B cell (primary cell): ENCODE data around the gene CBLN3. TPM values are rescaled to one million over a fixed set of nuclear protein-coding genes. Genes with fewer than 3 reads are reported as not detected.
A peak's percentile ranks its signal among the peaks of the same experiment; 100 is the strongest.

Experiments
- ATAC-seq: fragments of 200-7000 bp; cut with Tn5 transposase; one replicate; pipeline ENCODE4 v1.10.0; 2021; ENCODE audit warnings: low read depth, mild to moderate bottlenecking, moderate number of reproducible peaks, moderate library complexity
- CTCF ChIA-PET: fragments of 350-600 bp; sonication (Branson Sonifier 250); formaldehyde crosslinking; loops from one replicate; lab custom pipeline; 2021; ENCODE audit warnings: antibody characterized with exemption, inconsistent platforms; lab: Charles Lee
- POLR2A ChIA-PET: fragments of 350-600 bp; sonication (Branson Sonifier 250); formaldehyde crosslinking; loops from one replicate; lab custom pipeline; 2021; ENCODE audit warnings: antibody characterized with exemption; lab: Charles Lee
- DNase-seq: peaks from one replicate; pipeline ENCODE4 v3.0.0; 2013
- H2AFZ ChIP-seq: 2 replicates; pipeline ENCODE4 v1.6.1; 2012; ENCODE audit warnings: mild to moderate bottlenecking, low read depth, low read length; ENCODE audit not compliant: insufficient read depth, poor library complexity, severe bottlenecking
- H3K27ac ChIP-seq, 2 donors: 1 replicate in 1 of 2; 2 replicates in 1 of 2; pipeline ENCODE4 v1.5.1; 2012 to 2013; ENCODE audit warnings: low read length in 2 of 2, mild to moderate bottlenecking in 2 of 2, moderate library complexity in 1 of 2
- H3K27me3 ChIP-seq, 4 experiments: fragments of 200-600 bp in 1 of 4; sonication (generic) in 1 of 4; replicated peaks in 1 of 4; 1 replicate in 2 of 4; 2 replicates in 2 of 4; pipeline versions ENCODE4 v1.6.1 to v1.7.0; 2013 to 2016; ENCODE audit warnings: low read length in 3 of 4, mild to moderate bottlenecking in 2 of 4, mixed read lengths in 1 of 4, moderate library complexity in 1 of 4; ENCODE audit not compliant: insufficient read depth in 4 of 4, control insufficient read depth in 3 of 4; ENCODE audit errors: control extremely low read depth in 1 of 4
- H3K36me3 ChIP-seq, 2 experiments: replicated peaks in 1 of 2; 1 replicate in 1 of 2; 2 replicates in 1 of 2; pipeline versions ENCODE4 v1.6.1 to v1.7.1; 2013; ENCODE audit warnings: low read length in 1 of 2; ENCODE audit not compliant: insufficient read depth in 2 of 2, control insufficient read depth in 1 of 2; ENCODE audit errors: control extremely low read depth in 1 of 2, extremely low read depth in 1 of 2
- H3K4me1 ChIP-seq, 2 donors: fragments of 200-600 bp in 1 of 2; sonication (generic) in 1 of 2; 1 replicate in 1 of 2; 2 replicates in 1 of 2; pipeline versions ENCODE4 v1.5.1 to v1.6.1; 2013 to 2017; ENCODE audit warnings: low read length in 2 of 2; ENCODE audit not compliant: control insufficient read depth in 2 of 2, insufficient read depth in 2 of 2
- H3K4me2 ChIP-seq: replicated peaks from 2 replicates; pipeline ENCODE3; 2012; ENCODE audit warnings: mild to moderate bottlenecking, low read depth, low read length; ENCODE audit not compliant: poor library complexity, severe bottlenecking
- H3K4me3 ChIP-seq, 5 experiments: fragments of 200-600 bp in 1 of 5; sonication (generic) in 1 of 5; 1 replicate in 3 of 5; 2 replicates in 2 of 5; pipeline versions ENCODE4 v1.5.1 to v1.7.0; 2011 to 2016; ENCODE audit warnings: low read length in 4 of 5, mild to moderate bottlenecking in 4 of 5, low read depth in 2 of 5, control low read depth in 1 of 5, moderate library complexity in 1 of 5; ENCODE audit not compliant: insufficient read depth in 1 of 5; ENCODE audit errors: control extremely low read depth in 1 of 5, extremely low read depth in 1 of 5
- H3K79me2 ChIP-seq: fragments of 200-600 bp; sonication (generic); one replicate; pipeline ENCODE4 v1.6.0; 2016; ENCODE audit warnings: low read length; ENCODE audit not compliant: control insufficient read depth, insufficient read depth
- H3K9ac ChIP-seq: fragments of 200-600 bp; sonication (generic); 2 replicates; pipeline ENCODE4 v1.6.1; 2017; ENCODE audit warnings: mild to moderate bottlenecking, low read length, moderate library complexity
- H3K9me3 ChIP-seq, 3 donors: one replicate each; pipeline versions ENCODE4 v1.6.1 to v1.7.1; 2013; ENCODE audit warnings: low read length in 2 of 3; ENCODE audit not compliant: control insufficient read depth in 2 of 3, insufficient read depth in 1 of 3; ENCODE audit errors: control extremely low read depth in 1 of 3
- H4K20me1 ChIP-seq: 2 replicates; pipeline ENCODE4 v1.6.0; 2012; ENCODE audit warnings: mild to moderate bottlenecking, low read length; ENCODE audit not compliant: insufficient read depth, control insufficient read depth, poor library complexity, severe bottlenecking
- H3K27ac Mint-ChIP-seq: one replicate; pipeline ENCODE4 v1.8.0; 2021; ENCODE audit warnings: mixed read lengths
- H3K27me3 Mint-ChIP-seq: one replicate; pipeline ENCODE4 v1.8.0; 2021; ENCODE audit warnings: mixed read lengths
- H3K4me1 Mint-ChIP-seq: one replicate; pipeline ENCODE4 v1.8.0; 2021; ENCODE audit warnings: mixed read lengths
- H3K4me3 Mint-ChIP-seq: one replicate; pipeline ENCODE4 v1.8.0; 2021; ENCODE audit warnings: mixed read lengths
- H3K9me3 Mint-ChIP-seq: one replicate; pipeline ENCODE4 v1.8.0; 2022; ENCODE audit warnings: mixed read lengths; ENCODE audit not compliant: insufficient read depth
- CTCF ChIP-seq: fragments of 200-600 bp; IDR thresholded peaks from one replicate; pipeline ENCODE4 v1.8.0; 2022; ENCODE audit warnings: antibody characterized with exemption, mild to moderate bottlenecking
- EZH2 ChIP-seq: IDR thresholded peaks from 2 replicates; pipeline ENCODE4 v1.6.1; 2012; ENCODE audit warnings: borderline replicate concordance, low read depth, mild to moderate bottlenecking, moderate library complexity, low read length; ENCODE audit not compliant: insufficient read depth, poor library complexity, severe bottlenecking
- WGBS: methylation state at CpG from one replicate; pipeline ENCODE4 v1.1.5; 2013; ENCODE audit warnings: missing lambda C conversion rate; ENCODE audit not compliant: insufficient coverage; 5-methylcytosine and 5-hydroxymethylcytosine counted together
- intact Hi-C: fragments of 100-400 bp; cut with micrococcal nuclease; formaldehyde crosslinking; loops from one replicate; pipeline ENCODE4 v1.10.0; 2022
- polyA plus RNA-seq: library from polyadenylated mRNA; depleted of rRNA; stranded (reverse); fragments of >200 nt; gene quantifications from 2 replicates; pipeline ENCODE4 v1.2.3, GENCODE V29; 2012
- total RNA-seq, 2 donors: library from RNA; stranded (reverse); fragments of 120-200 nt in 1 of 2; gene quantifications; 1 replicate in 1 of 2; 2 replicates in 1 of 2; pipeline versions ENCODE4 v1.2.3 to v1.2.4, GENCODE V29; 2013 to 2022

The CBLN3 gene
- total and polyA plus RNA-seq, 2 donors (not counting 1 experiment from before 2014, with no cell fraction given) = 35.0 to 134 TPM

GRCh38 chr14:24442240-24443052, 13.0 kb upstream of the CBLN3 start, which contains the start of gene SDR39U1:
Gene SDR39U1 (minus strand): TSS chr14:24442776. CDS start chr14:24442769, 7 bp downstream.
- peaks cover 43% of the 10 kb centered on the region for H4K20me1 ChIP-seq
- peak within 1 kb of the TSS; percentile 86 for H3K4me2 ChIP-seq
- DNase-seq (peak; percentile 99), ATAC-seq (peak; percentile 89)
- H3K79me2 ChIP-seq = peaks cover 28% of the 10 kb centered on the region
- ChIA-PET POLR2A (interaction anchor here (0.7 to 2.2 kb wide), 5 partner anchors 11 to 200 kb away, joined by 3 to 18 read pairs (median 7); partner anchors contain the start of genes CBLN3, KHNYN and TINF2), CTCF (interaction anchor here (0.7 to 5.0 kb wide), 7 partner anchors 12 to 255 kb away, joined by 3 to 56 read pairs (median 4); partner anchors contain the start of genes CBLN3, KHNYN and RIPK3)
- H3K4me3 Mint-ChIP-seq = peak within 1 kb of the TSS; percentile 97
- H3K27ac ChIP-seq = peak within 1 kb of the TSS; percentile 96
- under 1% methylated on average over 41 of the region's 52 CpGs for WGBS
- H3K4me1 ChIP-seq = peaks cover 20 to 29% of the 10 kb centered on the region in 2 donors
- H3K4me1 Mint-ChIP-seq = peaks cover 48% of the 10 kb centered on the region
- peaks cover 0 to 35% of the 10 kb centered on the region in 2 experiments for H3K36me3 ChIP-seq
- peak within 1 kb of the TSS; percentile 89 for H3K9ac ChIP-seq
- H3K27me3 Mint-ChIP-seq = no peaks in the 10 kb centered on the region
- H3K9me3 ChIP-seq = no peaks in the 10 kb centered on the region
- TF ChIP-seq EZH2 (no peak), CTCF (no peak)
- H3K4me3 ChIP-seq = peak within 1 kb of the TSS; percentile 86 to 98 (median 94)
- H3K27me3 ChIP-seq = no peaks in the 10 kb centered on the region
- H3K9me3 Mint-ChIP-seq = no peaks in the 10 kb centered on the region
- peak within 1 kb of the TSS; percentile 98 for H3K27ac Mint-ChIP-seq
- H2AFZ ChIP-seq = peak within 1 kb of the TSS; percentile 72
- intact Hi-C loops = loop anchor here (1.0 to 5.0 kb wide), 8 partner anchors 11 to 1142 kb away; partner anchors contain the start of genes AP1G2, DCAF11, GMPR2 and NEDD8
